Measurements from ENCODE around the gene HELQ. TPM values are rescaled to one million over a fixed set of nuclear protein-coding genes. Genes with fewer than 3 reads are reported as not detected.

The HELQ gene
- total and polyA plus RNA-seq, 9 of the 15 experiments (the other 6 are each of a cell fraction or from before 2014, with no cell fraction given): 3.5 to 15.2 (median 11.9) TPM

- TF ChIP-seq SMARCE1 (IDR thresholded peaks at IDR 0.05) (peak; percentile 79), TAL1 (IDR thresholded peaks at IDR 0.05) (peak; percentile 92), TCF3 (CRISPR knock-in tag; IDR thresholded peaks at IDR 0.05) (peak; percentile 94), TAF1 (IDR thresholded peaks at IDR 0.05; ENCODE audit: control insufficient read depth, extremely low read depth, insufficient read depth, low read length, severe bottlenecking) (peak; percentile 5), NCOR1 (IDR thresholded peaks at IDR 0.05) (peak; percentile 94), ZEB2 (IDR thresholded peaks at IDR 0.05) (peak; percentile 30; the same call in 1 of the 2 replicates), POLR3A (IDR thresholded peaks at IDR 0.05; ENCODE audit: borderline replicate concordance, extremely low read depth, insufficient read depth, insufficient read length) (peak; percentile 24), CUX1 (CRISPR knock-in tag; IDR thresholded peaks at IDR 0.05) (0 out of 2 replicates have a peak, but pooled peaks have one; percentile 33), MTA2 (IDR thresholded peaks at IDR 0.05; ENCODE audit: low read depth) (peak; percentile 87), GTF2E2 (tag; IDR thresholded peaks at IDR 0.05) (0 out of 2 replicates have a peak, but pooled peaks have one; percentile 42), RNF2 (IDR thresholded peaks at IDR 0.05) (peak; percentile 62), MAZ (CRISPR knock-in tag; conservative IDR thresholded peaks at IDR 0.05 in 1 of 2, IDR thresholded peaks at IDR 0.05 in 1 of 2) (peak in 1 of 2 experiments; percentile 34; a peak in 1 of 4 replicates), HDAC1 (IDR thresholded peaks at IDR 0.05) (peak in 1 of 2 experiments; percentile 78; a peak in 2 of 4 replicates), POLR2AphosphoS5 (IDR thresholded peaks at IDR 0.05; ENCODE audit: control insufficient read depth, insufficient read depth, low read depth, low read length) (peak; percentile 68), HDAC3 (IDR thresholded peaks at IDR 0.05; ENCODE audit: borderline replicate concordance, partially characterized antibody) (peak; percentile 90), TCF7 (IDR thresholded peaks at IDR 0.05; ENCODE audit: borderline replicate concordance) (0 out of 2 replicates have a peak, but pooled peaks have one; percentile 34), ZNF274 (IDR thresholded peaks at IDR 0.05; ENCODE audit: borderline replicate concordance, low read depth, low read length) (peak; percentile 61; the same call in 1 of the 2 replicates), C11orf30 (IDR thresholded peaks at IDR 0.05; ENCODE audit: low read depth) (peak; percentile 34; the same call in 1 of the 2 replicates), MNT (conservative IDR thresholded peaks at IDR 0.05) (peak in 1 of 2 experiments; percentile 31; a peak in 1 of 4 replicates), GATA2 (CRISPR knock-in tag; IDR thresholded peaks at IDR 0.05) (peak; percentile 78), NCOA1 (IDR thresholded peaks at IDR 0.05; ENCODE audit: low read depth) (peak; percentile 65; the same call in 1 of the 2 replicates), CC2D1A (IDR thresholded peaks at IDR 0.05) (peak; percentile 68; the same call in 1 of the 2 replicates)
Observed at GRCh38 chr4:83496085-83496917, 40.7 kb upstream of the HELQ start (continued).

All from K562 (cell line).